ENCODE results near the gene PTPRK. TPM values are rescaled to one million over a fixed set of nuclear protein-coding genes. Genes with fewer than 3 reads are reported as not detected.

PTPRK gene
- total RNA-seq, 4 donors from 2014 or later = 20.0 to 64.2 (median 36.6) TPM

GRCh38 chr6:128107682-128108081, 412.7 kb downstream of the PTPRK start:
- H3K4me1 ChIP-seq = no peaks in the 10 kb centered on the region
- no peaks in the 10 kb centered on the region for H3K36me3 ChIP-seq
- no peak overlapping the region for H3K4me3 ChIP-seq
- TF ChIP-seq CTCF (IDR thresholded peaks at IDR 0.05) (no peak), POLR2A (IDR thresholded peaks at IDR 0.05) (no peak)
- no peak overlapping the region for H3K27ac ChIP-seq
- intact Hi-C loops (cut with DNase I; ENCODE audit: low total_unique reads) = no loop called here
- no peaks in the 10 kb centered on the region for H3K27me3 ChIP-seq
- DNase-seq = no peak
- H3K9me3 ChIP-seq = no peaks in the 10 kb centered on the region

- intact Hi-C loops (cut with DNase I; ENCODE audit: low total_unique reads) = no loop called here
- TF ChIP-seq POLR2A (IDR thresholded peaks at IDR 0.05) (no peak), CTCF (IDR thresholded peaks at IDR 0.05) (no peak)
- no peak overlapping the region for H3K4me3 ChIP-seq
- no peaks in the 10 kb centered on the region for H3K27me3 ChIP-seq
- DNase-seq = no peak
- H3K27ac ChIP-seq = no peak overlapping the region
- H3K4me1 ChIP-seq = no peaks in the 10 kb centered on the region
- no peaks in the 10 kb centered on the region for H3K9me3 ChIP-seq
- no peaks in the 10 kb centered on the region for H3K36me3 ChIP-seq
Observed at GRCh38 chr6:128099571-128100197, 420.7 kb downstream of the PTPRK start.

GRCh38 chr6:128098000-128098581, 422.3 kb downstream of the PTPRK start:
- intact Hi-C loops (cut with DNase I; ENCODE audit: low total_unique reads) = no loop called here
- Histone ChIP-seq H3K4me3 (no peak overlapping the region), H3K27me3 (no peaks in the 10 kb centered on the region), H3K9me3 (no peaks in the 10 kb centered on the region), H3K4me1 (no peaks in the 10 kb centered on the region), H3K36me3 (no peaks in the 10 kb centered on the region), H3K27ac (no peak overlapping the region)
- no peak for DNase-seq
- TF ChIP-seq POLR2A (IDR thresholded peaks at IDR 0.05) = no peak
- TF ChIP-seq CTCF (IDR thresholded peaks at IDR 0.05) = no peak

- no peak for DNase-seq
- intact Hi-C loops (cut with DNase I; ENCODE audit: low total_unique reads) = no loop called here
- H3K27me3 ChIP-seq = no peaks in the 10 kb centered on the region
- no peaks in the 10 kb centered on the region for H3K4me1 ChIP-seq
- no peak overlapping the region for H3K27ac ChIP-seq
- no peak for TF ChIP-seq CTCF (IDR thresholded peaks at IDR 0.05)
- TF ChIP-seq POLR2A (IDR thresholded peaks at IDR 0.05) = no peak
- H3K36me3 ChIP-seq = no peaks in the 10 kb centered on the region
- H3K4me3 ChIP-seq = no peak overlapping the region
- no peaks in the 10 kb centered on the region for H3K9me3 ChIP-seq
Observed at GRCh38 chr6:128097009-128097408, 423.4 kb downstream of the PTPRK start.

- Histone ChIP-seq H3K27me3 (no peaks in the 10 kb centered on the region), H3K36me3 (no peaks in the 10 kb centered on the region), H3K9me3 (no peaks in the 10 kb centered on the region), H3K27ac (no peak overlapping the region), H3K4me3 (no peak overlapping the region), H3K4me1 (no peaks in the 10 kb centered on the region)
- no peak for TF ChIP-seq POLR2A (IDR thresholded peaks at IDR 0.05)
- TF ChIP-seq CTCF (IDR thresholded peaks at IDR 0.05) = no peak
- DNase-seq = no peak
- intact Hi-C loops (cut with DNase I; ENCODE audit: low total_unique reads) = no loop called here
Observed at GRCh38 chr6:128095362-128095761, 425.0 kb downstream of the PTPRK start.
